ENCODE data around the gene BCAR3.

The BCAR3 gene

DNA sequence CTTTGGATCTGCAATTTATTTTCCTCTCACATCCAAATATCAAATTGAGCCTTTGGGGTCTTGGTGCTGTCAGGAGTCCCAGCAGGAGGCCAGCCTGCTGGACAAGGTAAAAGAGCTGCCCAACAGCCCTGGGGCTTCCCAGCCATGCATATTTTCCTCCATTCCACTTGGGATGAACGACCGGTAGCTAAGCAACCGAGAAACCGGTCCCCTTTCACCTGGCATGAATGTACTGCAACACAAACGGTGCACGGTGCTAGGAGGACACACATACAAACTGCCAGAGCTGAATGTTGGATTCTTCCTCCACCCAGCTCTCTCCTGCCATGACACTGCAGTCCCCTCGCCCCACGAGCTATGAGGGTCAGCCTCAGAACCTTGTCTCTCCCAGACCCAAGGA lies 42.7 kb downstream of the BCAR3 start:
- DNase-seq (ENCODE audit: low read depth): no peak

DNA sequence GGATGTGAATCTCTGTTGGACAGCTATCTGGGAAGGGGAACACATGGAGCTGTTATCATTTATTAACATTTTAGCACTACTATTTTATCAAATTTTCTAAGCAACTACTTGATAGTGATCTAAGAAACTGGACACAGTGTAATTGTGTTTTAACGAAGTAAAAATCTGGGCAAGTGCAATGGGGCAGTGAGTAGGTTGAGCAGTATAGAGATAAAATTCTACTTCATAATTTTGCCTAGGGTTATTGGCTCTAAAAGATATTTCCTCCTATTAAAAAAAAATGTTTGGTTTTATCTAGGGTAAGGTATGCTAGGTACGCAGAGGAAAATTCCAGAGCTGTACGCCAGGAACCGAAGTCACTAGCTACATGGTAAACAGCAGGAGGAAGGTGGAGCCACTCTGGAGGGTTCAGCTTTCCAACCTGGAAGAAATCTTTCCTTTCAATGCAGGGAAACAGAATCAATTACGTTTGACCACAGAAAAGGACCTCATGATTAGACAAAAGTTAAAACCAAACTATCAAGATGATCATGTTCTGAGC lies 43.3 kb downstream of the BCAR3 start:
- DNase-seq (ENCODE audit: low read depth): no peak

DNA sequence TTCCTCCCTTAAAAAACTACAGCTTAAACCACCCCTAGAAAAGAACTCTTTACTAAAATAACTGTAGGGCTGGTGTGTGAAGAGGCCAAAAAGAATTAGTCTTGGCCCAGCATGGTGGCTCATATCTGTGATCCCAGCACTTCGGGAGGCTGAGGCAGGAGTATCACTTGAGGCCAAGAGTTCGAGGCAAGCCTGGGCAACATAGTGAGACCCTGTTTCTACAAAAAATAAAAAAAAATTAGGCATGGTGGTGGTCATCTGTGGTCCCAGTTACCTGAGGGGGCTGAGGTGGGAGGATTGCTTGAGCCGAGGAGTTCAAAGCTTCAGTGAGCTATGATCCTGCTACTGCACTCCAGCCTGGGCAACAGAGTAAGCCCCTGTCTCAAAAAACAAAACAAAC lies 44.9 kb downstream of the BCAR3 start:
- no peak for DNase-seq (ENCODE audit: low read depth)

DNA sequence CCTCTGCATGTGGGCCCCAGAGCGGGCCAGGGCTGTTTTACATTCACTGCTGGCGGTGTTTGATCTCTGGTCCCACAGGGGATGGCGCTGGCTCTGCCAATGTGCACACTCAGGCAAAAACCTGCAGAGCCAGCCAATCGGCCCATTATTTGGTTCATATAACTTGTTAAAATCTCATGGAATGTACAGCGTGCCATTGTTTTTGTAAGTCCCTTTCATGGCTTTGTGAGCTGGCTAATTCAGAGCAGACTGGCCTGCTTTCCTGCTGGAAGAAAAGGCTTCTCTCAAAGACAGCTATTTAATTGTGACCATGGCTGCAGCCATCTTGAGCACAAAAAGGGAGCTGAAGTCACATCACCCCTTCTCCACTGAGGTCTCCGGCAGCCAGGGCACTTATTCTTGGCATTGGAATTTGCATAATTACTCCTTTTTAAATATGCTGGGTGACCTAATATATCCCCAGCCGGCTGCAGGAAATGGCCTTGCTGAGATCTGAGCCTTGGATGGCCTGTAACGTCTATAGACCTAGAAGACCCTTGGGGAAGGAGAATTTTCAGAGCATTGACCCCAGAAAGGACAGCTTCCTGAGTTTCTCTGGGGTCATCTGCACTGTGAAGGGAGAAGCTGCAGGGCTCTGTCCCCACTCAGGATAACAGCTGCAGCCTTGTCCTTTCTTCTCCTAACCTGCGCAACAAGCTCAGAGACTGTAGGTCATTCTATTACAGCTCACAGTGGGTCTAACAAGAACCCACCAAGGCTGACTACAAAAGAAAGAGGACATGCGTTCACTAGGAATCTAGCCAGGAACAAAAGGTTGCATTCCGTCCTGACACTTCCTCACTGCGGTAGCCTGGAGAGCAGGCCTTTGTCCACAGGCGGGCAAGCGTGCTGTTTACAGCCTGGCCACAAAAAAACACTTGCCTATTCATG lies 45.8 kb downstream of the BCAR3 start:
- no peak for DNase-seq (ENCODE audit: low read depth)

DNA sequence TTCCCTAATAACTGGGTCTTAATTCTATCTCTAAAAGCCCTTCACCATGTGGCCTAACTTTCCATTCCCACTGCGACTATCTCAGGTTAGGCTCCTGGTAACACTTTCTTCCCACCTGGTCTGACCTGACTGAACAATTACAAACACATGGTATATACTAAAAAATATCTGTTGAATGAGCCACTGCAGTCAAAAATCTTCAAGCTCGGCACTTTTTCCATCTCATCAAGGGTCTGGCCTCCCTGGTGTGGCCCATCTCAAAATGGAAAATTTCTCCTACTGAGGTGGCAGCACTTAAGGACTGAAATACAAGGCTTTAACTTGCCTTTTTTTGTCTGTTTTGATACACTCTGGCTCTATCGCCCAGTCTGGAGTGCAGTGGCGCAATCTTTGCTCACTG lies 48.3 kb downstream of the BCAR3 start:
- no peak for DNase-seq (ENCODE audit: low read depth)

DNA sequence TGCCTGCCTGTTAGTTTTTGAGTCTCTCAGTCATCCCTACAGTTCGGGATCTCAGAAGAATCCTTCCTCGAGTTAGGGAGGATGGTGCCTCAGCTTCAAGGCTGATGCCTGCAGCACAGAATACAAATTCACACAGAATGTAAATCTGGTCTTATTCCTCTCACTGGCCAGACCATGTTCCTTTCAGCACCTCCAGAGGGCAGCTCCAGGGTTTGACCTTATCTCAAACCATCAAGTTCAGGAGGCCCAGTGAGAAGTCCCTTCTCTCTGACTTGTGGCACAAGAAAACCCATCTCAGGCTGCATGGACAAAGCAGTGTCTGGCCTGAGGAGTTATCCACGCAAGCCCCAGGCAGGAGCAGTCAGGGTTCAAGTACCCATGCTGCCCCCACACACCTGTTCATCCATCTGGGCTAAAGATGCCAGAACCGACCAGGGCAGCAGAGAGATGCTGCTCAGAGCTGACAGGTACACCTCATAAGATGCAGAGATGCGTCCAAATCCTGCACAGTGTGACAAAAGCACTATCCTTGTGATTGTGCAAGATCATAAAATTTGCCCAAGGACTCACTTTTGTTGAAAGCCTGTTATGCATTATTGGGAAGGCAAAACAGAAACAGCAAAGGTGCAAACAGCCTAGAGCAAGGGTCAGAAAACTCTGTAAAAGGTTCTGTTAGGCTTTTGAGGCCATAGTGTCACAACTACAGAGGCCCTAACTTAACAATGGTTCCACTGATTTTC lies 49.8 kb downstream of the BCAR3 start:
- no peak for DNase-seq (ENCODE audit: low read depth)

DNA sequence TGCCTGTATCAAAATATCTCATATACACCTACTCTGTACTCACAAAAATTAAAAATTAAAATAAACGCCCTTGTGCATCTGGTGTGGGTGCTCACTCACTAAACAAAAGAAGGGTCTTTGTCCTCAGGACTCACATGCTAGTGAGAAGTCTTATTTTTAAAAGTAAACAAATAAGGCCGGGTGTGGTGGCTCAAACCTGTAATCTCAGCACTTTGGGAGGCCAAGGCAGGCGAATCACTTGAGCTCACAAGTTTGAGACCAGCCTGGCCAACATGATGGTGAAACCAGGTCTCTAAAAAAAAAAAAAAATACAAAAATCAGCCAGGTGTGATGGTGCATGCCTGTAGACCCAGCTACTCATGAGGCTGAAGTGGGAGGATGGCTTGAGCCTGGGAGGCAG lies 51.5 kb downstream of the BCAR3 start:
- DNase-seq (ENCODE audit: low read depth): no peak

DNA sequence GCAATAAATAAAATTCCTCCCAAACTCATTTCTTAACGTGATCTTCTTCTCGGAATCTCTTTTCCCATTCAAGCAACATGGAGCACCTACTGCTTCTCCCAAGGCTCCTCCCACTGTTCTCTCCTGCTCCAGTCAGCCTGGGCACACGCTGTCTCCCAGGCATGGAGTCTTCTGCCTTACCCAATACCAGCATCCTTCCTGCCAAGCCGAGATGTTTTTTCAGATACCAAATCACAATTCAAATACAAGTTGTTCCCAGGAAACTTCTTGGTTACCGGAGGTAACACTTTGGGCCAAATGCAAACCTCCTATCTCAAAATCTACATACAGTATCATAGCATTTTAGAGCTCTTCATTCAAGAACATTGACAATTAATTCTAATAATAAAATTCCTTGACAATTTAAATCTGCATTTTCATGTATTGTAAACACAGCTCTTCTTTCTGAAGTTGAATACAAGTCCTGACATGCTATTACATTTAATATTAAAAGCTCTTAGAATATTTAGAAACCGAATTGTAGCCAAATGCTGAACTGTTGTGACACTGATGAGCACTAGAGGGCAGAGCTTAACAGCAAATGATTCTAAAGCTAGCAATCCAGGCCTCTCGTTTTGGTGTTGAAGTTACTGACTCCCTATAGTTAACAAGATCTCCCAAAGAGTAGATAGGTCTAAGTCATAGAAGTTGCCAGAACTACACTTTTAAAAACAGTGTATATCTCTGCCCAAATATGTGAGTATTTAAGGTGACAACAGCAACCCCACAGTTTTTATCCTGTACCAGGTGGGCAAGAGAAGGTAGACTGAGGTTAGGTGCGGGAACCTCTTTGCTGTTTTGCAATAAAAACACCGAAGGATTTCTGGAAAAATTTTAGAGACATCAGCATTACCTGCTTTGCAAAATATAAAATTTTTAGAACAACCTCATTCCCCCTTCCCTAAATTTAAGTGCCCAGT lies 52.3 kb downstream of the BCAR3 start:
- peak; percentile 58 for DNase-seq (ENCODE audit: low read depth)

DNA sequence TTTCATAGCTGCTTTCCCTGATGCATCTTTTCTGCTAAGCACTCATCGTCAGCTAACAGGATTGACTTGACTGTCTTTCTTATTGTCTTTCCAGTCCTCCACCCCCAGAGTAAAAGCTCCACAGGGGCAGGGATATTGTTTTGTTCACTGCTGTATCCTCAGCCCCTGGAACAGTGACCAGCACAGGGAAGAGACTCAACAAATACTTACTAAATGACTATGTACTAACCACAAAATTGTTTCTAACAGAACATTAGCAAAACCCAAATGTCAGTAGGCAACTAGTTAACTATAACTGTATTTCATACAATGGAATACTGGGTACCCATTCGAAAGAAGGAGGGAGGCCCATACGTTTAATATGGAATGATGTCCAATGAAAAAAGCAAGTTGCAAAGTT lies 53.0 kb downstream of the BCAR3 start:
- DNase-seq (ENCODE audit: low read depth): no peak

DNA sequence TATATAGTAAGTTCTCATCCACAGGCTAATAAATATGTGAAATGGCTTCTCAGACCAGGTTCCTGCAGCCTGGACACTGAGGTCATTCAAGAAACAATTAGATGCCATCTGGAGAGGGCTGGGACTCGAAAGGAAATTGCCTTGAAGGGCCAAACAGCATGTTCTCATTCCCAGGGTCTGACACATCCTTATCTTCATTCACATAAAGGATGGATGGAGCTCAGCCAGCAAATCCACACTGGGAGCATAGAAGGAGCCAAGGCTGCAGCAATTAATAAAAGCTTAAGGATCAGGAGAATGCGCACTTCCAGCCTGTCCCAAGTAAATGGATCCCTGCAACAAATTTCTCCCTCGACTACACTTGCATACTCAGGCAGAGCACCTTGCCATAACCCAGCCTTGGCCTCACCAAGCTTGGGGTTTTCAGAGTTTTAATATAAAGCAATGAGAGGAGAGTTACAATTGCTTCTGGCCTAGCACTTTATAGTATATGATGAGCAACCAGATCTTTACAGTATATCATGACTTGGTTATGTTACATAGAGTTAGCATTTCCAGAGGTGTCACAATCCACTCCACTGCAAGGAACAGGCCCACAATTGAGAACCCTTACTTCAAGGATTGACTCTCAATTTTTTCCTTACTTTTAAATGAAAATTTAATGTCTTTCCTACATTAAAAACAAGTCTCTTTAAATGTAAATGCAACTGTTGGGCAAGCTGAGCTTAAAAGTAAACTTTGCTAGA lies 55.9 kb downstream of the BCAR3 start:
- DNase-seq (ENCODE audit: low read depth): peak; percentile 87

DNA sequence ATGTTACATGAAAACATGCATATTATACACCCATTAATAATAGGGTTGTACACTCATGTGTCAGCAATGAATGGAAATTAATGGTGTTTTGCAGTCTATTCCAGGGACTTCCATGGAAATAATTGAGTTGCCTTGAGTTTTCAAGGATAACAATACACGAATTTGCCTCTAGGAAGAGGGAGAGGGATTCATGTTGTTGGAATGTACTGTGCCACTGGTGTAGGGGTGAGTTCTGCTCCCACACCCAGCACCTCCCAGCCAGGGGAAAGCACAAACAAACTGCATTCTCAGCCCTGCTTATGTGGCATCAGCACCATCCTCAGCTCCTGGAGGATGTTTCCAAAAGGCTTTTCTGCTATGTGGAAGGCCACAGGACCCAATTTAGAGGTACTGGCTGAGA lies 57.8 kb downstream of the BCAR3 start:
- peak; percentile 47 for DNase-seq (ENCODE audit: low read depth)

DNA sequence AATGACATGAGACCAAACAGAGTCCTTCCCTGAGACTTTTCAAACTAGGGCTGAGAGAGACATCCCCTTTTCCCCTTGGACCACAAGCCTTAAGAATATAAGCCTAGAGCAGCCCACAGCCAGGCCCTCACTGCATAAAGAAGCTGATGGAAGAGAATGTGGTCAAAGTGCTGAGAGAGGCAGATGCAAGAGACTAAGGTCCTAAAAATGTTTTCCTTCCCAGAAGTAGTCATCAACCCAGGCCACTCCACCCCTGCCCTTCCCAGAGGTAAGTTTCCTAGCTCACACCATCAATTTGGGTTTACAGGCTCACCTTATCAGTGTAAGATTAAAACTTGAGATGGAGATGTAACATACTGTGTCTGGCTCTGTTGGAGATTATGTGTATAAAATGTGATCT lies 58.2 kb downstream of the BCAR3 start:
- no peak for DNase-seq (ENCODE audit: low read depth)

DNA sequence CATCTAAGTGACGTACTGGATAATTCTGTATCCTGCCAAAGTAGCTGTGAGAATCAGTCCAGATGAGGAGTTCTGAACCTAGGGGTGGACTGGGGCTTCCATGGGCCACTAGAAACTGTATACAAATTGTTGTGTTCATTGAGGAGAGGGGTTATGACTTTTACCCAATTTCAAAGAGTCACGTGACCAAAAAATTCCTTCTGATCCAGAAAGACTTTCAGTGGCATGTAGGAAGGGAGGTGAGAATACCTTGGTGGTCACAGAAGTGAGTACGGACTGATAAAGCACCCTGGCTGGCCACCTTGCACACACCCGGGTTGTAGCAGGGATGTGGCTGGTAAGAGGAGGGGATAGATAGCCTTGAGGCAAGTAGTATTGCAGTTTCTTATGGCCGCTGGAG lies 60.4 kb downstream of the BCAR3 start:
- DNase-seq (ENCODE audit: low read depth): no peak

DNA sequence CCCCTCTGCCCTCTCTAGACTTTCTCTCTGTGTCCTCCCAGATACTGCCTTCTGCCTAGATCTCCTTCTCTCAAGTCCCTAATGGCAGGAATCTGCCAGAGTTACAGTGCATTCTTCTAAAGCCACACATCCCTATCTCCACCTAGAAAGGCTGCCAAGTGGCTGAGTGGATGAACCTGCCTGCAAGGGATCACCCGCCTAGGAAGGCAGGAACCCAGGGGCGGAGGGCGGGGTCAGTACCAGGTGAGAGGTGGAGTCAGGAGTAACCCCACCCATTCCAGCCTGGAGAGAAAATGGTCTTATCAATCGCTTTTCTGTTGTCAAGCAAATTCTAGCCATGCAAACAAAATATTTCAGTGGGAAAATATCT lies 60.8 kb downstream of the BCAR3 start:
- no peak for DNase-seq (ENCODE audit: low read depth)

DNA sequence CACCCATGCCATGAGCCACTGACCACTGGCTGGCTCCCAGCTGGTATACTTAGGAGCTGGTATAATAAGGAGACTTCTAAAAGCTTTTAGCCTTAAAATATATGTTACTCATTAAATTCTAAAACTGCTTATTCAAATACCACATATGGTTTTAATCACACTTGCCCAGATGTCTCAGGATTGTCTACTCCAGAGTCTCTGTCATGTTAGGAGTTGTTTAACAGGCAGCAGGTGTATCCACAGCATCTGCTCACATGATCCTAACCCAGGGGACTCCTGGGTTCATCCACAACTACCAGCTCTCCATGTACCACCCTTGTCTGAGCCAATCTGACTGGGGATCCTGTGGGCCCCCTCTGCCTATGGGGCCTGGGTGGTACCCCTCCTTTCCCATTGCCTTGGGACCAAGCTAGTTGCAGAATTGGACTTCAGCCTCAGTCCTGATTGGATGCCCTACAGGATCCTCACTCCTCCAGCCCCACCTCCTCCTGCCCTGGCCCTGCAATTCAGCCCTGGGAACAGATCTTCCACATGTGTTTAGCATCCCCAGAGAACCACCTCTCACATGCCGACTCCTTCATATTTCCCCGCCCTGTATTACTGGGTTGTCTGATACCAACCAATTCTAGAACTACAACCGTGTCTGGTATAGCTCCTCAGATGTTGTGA lies 61.3 kb downstream of the BCAR3 start:
- DNase-seq (ENCODE audit: low read depth): no peak

DNA sequence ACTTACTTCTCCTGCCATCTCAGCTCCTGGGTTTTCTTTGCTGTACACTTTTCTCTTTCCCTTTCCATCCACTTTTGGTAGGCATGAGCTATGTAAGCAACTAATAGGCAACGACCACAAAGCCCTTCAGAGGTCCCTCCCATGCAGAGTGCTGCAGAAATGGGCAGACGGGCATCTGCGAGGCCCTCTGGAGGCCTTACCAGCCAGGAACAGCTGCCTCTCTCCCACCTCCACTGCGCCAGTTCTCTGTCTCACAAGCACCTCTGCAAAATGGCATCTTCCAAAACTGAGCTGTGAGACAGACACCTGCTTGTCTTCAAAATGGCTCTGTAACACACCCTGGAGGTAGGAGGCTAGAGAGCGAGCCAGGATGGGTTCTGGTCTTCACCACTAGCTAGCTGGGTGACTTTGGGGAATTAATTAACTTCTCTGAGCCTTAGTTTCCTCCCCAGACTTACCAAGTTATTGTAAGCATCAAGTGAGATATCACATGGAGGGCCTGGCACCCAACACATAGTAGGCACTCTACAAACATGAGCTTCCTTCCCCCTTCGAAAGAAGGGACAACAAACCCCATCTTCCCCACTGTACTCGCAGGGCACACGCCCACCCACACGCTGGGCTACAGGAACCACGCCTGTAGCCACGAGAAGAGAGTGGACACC lies 62.0 kb downstream of the BCAR3 start:
- DNase-seq (ENCODE audit: low read depth): no peak

DNA sequence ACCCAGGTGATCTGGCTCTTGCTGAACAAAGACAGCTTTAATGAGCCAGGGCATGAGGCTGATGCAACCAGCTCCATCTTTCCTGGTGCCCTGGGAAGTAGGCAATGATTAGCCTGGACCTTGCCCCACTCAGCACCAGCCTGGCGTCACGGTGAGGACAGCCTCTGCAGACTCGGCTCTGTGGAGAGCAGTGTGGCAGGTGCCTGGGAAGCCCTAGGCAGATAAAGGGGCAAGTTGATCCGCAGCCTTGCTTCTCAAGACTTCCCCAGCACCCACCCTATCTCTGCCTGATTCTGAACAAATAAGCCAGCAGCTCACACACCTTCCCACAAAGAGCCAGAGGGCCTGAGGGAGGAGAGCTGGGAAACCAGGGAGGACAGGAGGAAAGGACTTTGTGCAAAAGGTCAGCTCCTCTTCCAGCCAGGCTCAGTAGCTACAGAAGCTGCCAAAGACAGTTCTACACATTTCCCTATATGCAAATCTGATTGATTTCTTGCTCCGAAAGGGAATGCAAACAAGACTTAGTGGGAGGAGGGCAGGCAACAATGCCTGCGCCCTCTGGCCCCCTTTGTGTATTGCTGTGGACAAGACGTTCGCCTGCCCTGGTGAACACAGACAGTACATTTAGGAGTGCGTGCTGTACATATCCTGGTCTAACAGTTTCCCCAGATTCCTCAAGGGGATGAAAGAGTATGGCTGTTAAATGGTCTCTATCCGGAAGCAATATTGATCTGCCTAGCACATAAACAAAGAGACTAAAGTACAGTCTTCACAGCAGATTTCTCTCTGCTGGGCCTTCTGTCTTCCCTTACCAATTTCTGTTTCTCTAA lies 63.8 kb downstream of the BCAR3 start:
- DNase-seq (ENCODE audit: low read depth): no peak

DNA sequence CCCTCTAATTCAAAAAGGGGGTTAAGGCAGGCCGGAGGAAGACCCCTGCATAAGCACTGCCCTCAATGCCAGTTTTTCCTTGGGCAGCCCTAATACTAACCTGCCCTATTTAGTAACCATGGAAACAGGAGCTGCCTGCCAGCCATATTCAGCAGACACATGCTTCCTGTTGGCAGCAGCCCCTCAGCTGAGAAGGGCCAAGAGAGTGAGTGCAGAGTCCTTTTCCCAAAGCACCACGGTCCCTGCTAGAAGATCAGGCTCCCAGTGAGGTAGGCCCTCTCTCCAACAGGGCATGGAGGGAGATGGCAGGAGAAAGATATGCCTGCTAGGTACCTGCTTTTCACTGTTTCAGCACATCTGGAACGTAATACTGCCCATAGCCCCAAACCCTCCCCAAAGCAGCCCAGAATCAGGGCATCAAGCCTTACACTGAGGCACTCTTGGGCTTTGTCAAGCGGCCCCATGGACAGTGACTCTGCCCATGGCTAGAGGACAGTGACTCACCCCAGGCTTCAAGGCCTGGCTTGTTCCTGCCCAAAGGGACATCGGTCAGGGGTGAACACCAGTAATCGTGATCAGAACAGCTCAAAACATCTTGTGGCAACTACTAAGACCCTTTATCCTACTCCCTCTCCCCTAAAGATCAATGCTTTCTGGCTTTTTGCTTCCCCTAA lies 64.5 kb downstream of the BCAR3 start:
- no peak for DNase-seq (ENCODE audit: low read depth)

Data from HS-5 (cell line).